GM19395 (cell line): Measurements from ENCODE around the gene MMP13.
"Not testable (repeated sequence)": the region's sequence is repeated elsewhere in the genome, so short reads cannot be mapped to it uniquely, and the experiment has no call there.

Experiments used
- ATAC-seq: cut with Tn5 transposase; IDR thresholded peaks from one replicate; pipeline ENCODE4 v1.9.1; 2021; ENCODE audit warnings: mild to moderate bottlenecking, moderate library complexity; ENCODE audit not compliant: unreplicated experiment

Gene MMP13

DNA sequence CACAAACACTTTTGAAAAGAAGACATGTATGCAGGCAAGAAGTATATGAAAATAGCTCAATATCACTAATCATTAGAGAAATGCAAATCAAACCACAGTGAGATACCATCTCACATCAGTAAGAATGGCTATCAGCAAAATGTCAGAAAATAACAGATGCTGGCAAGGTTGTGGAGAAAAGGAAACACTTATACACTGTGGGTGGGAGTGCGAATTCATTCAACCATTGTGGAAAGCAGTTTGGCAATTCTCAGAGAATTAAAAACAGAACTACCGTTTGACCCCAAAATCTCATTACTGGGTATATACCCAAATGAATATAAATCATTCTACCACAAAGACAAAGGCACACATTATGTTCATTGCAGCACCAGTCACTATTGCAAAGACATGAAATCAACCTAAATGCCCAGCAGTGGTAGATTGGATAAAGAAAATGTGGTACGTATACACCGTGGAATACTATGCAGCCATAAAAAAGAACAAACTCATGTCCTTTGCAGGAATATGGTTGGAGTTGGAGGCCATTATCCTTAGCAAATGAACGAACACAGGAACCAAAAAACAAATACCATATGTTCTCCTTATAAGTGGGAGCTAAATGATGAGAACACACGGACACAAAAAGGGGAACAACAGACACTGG lies 18.5 kb downstream of the MMP13 start:
- no peak for ATAC-seq

DNA sequence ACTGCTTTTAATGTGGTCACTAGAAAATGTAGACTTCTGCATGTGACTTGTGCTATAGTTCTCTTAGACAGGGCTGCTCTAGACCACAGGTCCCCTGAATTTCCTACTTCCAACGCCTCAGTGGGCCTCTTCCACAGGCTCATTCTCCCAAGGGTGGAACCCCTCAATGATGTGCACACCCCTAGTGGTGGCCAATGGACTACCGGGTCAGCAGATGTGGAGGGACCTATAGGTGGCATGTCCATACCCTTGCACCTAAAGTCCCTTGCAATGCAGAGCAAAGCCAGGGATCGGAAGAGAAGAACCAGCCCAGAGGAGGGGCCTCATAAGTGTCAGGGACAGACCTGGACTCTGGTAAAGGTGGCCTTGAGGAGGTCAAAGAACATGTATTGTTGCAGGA lies 20.0 kb downstream of the MMP13 start:
- no peak for ATAC-seq

DNA sequence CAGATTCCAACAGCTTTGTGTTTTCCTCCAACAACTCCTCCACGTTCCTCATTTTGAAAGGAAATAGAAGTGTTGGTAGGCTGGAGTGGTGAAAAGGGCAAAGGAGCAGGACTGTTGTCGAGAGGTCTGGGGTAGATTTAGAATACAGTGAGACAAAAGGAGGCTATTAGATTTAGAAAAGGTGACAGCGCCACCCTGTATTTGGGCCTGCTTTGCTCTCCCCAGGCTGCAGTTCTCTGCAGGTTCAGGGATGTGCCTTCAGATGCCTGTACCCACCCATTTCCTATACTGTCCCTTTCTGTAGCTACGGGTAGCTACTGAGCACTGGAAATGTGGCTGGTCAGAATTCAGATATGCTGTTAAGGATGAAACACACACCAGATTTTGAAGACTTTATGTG lies 20.8 kb downstream of the MMP13 start:
- no peak for ATAC-seq

DNA sequence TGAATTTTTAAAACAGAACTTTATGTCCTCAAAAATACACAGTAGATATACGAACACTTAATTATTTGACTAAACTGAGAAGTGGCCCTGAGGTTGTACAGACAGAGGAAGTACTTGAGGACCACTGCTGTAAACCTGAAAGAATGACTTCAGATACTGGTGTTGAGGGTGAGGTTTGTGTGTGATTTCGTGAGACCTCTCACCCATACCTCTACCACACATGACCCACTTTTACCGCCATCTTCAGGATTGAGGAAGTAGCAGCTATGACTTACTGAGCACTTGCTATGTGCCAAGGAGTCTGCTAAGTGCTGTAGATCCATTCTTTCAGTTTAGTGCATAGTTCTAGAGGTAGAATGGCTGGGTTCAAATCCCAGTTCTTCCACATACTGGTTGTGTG lies 21.9 kb downstream of the MMP13 start:
- ATAC-seq: peak; percentile 53

DNA sequence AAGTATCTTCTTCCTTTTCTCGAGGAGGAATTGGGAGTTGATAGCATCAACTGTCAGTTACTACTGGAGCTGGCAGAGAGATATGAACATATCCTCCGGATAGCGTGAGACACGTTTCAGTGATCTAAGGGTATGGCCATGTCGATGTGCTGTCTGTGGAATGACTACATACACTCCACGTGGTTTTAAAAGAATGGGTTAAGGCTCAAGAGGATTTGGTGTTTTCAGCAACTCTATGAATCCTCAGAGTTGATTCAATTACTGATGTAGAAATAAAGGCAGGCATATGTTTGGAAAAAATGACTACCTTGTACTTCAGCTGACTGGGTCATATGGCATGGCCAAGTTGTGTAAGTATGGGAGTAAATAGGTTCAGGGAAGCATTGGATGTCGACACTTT lies 22.9 kb downstream of the MMP13 start:
- no peak for ATAC-seq

DNA sequence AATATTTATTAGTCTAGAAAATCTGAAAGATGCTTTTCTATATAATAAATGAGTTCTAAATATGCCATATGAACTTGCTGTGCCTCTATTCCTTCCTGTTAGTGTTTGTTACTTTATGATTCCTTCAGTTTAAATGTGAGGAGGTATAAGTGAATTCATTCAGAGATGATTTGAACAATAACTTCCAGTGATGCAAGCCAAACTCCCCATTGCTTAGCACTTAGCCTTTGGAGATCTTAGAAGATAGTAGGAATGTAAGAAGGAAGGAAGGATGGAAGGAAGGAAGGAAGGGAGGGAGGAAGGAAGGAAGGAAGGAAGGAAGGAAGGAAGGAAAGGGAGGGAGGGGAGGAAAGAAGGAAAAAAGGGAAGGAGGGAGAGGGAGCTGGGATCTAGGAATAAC lies 25.1 kb downstream of the MMP13 start:
- no peak for ATAC-seq

DNA sequence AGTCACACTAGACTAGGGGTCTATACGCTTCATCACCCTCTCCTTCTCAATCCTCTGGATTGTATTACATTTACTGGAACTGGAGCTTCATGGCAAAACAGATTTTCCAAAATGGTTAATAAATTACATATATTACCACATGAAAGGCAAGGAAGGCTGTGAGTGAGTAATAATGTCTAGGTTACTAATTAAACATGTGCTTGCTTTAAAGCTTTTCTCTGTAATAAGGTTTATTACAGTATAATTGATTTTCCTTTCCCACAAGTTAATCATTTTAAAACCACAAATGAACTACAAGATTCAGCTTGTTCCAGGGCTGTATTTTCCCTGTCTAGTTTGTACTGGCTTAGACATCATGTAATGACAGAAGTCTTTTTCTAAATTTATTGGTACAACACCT lies 25.6 kb downstream of the MMP13 start:
- ATAC-seq: peak; percentile 41

DNA sequence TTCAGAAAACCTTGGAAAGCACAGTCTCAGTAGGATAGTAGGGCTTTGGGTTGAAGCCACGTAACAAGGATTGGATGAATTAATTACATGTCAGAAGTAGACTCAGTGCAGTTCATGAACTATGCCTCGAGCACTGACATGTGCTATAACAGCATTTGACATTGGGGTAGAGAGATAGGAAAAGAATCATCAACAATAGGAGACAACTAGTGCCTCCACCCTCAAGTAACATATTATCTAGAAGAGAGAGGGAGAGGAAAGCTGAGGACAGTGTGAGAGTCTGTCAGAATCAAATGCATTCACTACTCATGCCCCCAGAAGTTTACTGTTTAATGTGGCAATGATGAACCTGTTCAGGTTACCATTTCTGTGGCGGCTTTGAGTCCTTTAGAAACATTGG lies 26.4 kb downstream of the MMP13 start:
- no peak for ATAC-seq

DNA sequence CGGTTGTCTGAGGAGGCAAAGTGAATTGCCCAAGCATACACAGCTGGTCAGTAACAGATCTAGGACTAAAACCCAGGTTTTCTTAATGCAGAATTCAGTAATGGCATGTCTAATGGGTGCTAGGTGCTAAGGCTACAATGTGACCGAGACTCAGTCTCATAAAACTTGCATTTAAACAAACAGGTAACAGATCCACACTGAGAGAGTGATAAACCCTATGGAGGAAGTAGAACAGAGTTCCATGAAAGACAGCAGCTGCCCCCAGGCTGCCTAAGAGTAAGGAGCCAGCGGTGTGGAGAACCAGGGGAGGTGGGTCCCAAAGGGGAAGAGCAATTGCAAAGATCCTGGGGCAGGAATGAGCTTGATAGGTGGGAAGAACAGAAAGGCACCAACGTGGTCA lies 27.3 kb downstream of the MMP13 start:
- no peak for ATAC-seq

DNA sequence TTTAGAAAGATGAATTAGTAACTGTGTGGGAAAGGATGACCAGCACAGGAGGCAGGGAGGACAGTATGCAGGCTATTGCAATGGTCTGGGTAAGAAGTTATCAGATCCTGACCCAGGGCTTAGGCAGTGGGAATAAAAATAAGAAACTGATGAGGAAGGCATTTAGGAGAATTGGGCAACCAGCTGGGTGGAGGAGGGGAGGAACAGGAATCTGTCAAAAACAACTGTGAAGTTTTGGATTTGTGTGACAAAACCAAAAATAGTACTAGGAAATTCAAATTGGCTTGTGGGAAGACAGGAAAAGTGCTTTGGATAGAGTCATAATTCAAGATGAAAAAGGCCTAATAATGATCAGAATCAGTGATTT lies 27.9 kb downstream of the MMP13 start:
- ATAC-seq: no peak

DNA sequence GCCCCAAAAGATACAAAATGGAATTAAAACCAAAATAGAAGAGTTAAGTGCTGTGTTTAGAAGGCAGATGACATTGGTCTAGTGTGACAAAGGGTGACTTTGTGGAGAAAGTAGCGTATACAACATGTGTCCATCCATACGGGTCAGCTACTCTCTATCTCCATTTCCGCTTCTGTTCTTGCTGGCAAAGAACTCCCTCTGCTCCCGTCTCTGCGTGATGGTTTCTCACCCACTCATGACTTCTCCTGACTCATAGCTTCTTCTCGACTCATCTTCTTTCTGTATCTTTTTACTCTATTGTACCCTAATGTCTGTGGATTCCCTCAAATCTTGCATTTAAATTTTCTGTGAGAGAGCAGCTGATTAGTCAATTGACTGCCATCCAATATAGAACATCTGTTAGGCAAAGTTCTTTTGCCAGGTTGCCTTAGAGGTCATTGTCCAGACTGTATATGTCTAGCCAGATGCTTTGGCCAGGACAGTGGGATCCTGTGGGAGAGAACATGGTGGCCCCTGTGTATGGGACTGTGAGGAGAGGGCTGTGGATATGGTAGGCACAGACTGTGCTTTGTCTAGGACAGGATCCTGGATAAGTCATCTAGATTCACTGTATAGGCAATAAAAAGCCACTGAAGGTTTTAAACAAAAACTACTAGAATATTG lies 28.4 kb downstream of the MMP13 start:
- no peak for ATAC-seq

DNA sequence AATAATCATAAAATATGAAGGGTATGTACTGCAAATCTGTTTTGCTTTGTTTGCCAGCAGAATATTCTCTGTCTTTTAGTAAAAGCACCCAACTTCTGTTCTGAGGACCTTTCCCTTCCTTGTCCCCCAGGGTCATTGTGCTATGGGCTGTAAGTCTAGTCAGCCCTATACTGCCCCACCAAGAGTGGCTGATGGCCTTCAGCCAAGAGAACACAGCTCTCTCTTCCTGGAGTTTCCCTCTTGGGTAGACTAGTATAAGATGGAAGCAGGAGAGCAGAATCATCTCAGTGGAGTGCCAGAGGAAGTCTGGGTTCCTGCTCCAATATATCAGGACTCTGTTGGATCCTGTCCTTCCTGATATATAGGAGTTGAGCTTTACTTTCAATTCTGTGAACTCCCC lies 29.0 kb downstream of the MMP13 start:
- no peak for ATAC-seq

DNA sequence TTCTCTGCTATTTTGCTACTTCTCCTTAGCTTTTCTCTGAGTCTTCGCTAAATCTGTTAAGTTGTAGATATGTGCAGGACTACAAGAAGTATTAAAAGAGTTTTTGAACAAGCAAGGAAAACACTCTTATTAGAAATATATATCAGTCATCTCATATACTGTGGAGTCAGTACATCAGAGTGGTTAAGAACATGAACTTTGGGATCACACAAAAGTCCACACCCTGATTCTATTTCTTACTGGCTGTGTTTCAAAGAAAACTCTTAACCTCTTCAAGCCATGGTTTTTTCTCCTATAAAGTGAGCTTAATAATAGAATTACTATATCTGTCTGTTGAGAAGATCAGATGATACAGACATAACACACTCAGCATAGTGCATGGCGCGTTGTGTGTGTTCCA lies 29.5 kb downstream of the MMP13 start:
- ATAC-seq: no peak

DNA sequence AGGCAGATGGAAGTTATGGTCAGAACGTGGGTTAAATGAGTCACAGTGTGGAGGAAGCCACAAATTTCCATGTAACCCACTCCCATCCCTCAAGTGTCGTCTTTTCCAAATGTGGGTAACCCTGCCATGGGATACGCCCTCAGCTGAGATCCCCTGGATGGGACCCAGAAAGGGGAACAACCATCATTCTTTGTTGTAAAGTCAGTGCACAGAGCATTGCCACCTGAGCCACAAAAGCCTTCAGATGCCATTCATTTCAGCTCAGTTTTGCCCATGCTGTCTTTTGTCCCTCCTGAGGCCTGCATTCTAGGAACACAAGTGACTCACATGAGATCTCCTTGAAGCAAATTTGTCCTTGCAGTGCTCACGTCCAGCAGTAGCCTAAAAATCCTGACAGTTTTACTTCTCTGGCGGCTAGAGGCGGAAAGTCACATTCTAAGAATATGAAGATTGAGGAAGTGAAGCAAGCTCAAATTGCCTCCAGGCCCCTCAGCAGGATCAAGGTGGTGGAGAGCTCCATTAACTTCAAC lies 30.6 kb downstream of the MMP13 start:
- no peak for ATAC-seq

DNA sequence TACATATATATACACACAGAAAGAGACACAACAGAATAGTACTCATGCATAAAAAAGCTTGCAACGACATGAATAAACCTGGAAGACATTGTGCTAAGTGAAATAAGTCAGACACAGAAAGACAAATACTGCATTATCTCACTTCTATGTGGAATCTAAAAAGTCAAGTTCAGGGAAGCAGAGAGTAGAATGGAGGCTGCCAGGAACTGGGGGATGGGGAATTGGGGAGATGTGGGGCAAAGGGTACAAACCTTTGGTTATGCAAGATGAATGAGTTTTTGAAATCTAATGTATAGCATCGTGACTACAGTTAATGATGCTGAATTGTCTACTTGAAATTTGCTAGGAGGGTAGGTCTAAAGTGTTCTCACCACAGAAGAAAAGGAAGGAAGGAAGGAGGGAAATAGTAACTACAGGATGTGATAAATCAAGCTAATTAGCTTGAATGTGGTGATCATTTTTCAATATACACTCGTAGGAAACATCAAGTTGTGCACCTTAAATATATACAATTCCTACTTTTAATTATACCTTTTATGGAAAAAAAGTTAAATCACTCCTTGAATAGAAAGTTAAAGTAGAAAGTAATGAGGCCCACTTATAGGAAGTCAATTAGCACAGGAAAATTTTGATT lies 33.8 kb downstream of the MMP13 start:
- no peak for ATAC-seq

DNA sequence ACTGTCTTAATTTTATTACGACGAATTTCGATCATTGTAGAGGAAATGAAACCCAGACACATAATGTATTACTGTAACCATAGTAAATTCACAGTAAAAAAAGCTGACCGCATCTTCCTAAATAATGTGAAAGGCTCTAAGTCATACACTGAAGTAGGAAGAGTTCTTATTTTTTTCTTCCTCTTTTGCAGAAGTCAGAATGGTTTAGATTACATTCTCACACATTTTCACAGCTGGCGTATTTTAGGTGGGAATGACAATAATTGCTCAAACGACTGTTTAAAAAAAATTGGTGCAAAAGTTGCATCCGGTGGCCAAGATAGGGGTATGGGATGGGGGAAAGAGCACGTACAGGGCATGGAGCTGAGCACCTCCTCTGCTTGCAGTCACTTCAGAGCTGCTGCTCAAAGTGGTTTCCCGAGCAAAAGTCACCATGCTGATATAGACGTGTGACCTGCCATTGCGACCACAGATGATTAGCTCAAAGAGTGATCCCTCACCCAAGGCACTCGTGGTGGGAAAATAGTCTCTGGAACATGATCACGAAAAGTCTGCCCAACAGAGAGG lies 35.3 kb downstream of the MMP13 start:
- peak; percentile 93 for ATAC-seq

DNA sequence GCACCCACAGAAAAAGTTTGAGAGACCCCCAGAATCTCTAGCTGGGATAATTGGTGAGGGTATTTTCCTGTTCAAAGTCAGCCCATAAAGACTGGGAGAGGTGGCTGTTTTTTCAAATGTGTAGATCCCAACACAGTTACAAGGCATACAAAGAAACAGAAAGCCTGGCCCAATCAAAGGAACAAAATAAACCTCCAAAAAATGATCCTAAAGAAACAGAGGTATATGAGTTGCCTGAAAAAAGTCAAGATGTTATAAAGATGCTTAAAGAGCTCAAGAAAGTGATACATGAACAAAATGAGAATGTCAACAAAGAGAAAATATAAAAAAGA lies 40.5 kb downstream of the MMP13 start:
- ATAC-seq: no peak

DNA sequence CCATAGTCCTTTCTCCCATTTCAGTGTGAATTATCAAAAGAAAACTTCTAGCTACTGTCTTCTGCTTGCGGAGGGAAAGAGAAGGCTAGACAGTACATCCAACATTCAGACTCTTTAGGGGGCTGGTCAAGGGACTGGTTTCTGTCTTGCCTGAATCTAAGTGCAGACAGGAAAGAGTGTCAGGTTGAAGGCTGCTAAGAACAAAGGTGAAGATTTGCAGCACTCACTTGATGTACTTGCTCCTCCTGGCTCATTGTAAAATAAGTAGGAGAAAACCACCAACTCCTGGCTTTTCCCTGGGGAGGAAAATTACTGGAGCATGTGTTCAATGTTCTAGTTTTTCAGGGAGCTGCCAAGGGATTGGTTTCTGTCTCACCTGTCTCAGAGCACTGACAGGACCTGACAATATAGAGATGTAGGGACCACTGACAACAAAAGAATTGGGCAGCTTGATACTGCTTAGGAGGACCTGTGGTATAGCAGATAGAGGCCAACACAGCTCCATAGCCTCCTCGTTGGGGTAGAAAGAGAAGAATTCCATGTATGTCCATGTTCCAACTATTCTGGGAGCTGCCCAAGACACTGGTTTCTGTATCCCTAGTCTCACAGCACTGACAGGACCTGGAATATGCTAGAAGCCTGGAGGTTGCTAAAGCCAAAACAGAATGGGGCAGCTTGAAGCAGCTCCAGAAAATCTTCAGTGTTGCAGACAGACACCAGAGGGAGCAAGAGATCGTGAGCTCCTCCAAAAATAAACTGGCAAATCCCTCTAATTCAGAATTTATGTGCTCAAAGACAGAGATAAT lies 41.1 kb downstream of the MMP13 start:
- no peak for ATAC-seq

DNA sequence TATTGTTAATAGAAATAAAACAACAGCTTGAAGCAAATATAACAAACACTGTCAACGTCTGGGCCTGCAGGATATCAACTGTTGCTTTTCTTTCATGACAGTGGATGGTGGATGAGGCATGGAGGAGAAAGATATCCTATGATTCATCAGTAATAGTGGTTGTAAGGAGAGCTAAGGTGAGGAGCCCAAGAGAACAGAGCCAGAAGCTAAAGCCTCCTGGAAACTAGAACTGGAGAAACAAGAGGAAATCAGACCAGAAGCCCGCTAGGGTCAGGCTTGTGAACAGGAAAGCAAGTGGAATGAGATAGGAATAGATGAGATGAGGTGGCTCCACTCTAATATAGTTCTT lies 43.1 kb downstream of the MMP13 start:
- ATAC-seq: no peak

DNA sequence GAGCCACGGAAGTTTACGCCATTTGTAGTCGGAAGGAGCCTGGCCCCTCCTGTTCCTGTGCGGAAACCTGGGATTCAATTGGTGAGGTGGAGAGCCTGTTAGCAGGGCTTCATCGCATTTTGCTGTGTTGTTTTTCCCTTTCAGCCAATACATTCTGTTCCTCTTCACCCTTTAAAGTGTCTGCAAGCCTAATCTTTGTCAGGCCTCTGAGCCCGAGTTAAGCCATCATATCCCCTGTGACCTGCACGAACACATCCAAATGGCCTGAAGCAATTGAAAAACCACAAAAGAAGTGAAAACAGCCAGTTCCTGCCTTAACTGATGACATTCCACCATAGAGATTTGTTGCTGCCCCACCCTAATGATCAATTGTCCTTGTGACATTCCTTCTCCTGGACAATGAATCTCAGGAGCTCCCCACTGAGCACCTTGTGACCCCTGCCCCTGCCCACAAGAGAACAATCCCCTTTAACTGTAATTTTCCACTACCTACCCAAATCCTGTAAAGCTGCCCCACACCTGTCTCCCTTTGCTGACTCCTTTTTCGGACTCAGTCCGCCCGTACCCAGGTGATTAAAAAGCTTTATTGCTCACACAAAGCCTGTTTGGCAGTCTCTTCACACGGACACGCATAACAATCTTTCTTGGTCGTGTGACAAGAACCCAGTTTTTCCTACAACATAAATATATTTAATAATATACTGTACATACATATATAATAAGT lies 43.6 kb downstream of the MMP13 start:
- no peak for ATAC-seq

DNA sequence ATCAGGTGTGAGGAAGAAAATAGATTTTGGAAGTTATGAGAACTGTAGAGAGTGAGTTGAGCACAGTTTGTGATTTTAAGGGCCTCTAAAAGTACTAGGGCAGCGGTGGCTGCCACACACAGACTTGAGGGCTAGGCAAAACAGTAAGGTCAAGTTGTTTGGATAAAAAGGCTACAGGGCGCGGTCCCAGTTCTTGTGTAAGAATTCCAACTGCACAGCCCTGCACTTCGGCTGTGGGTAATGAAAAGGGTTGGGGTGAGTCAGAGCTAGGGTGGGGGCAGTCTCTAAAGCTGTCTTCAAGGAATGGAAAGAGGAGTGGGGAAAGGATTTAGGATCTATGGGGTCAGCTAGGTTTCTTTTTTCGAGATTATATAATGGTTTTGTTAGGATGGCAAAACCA lies 49.7 kb downstream of the MMP13 start:
- ATAC-seq: not testable (repeated sequence)
